IPS-15b (cell line): Measurements from ENCODE around the gene CLEC20A.

Experiments used
- H3K27me3 ChIP-seq: one replicate; pipeline ENCODE4 v1.6.1; 2013; ENCODE audit warnings: low read length; ENCODE audit not compliant: control insufficient read depth, insufficient read depth
- H3K36me3 ChIP-seq: one replicate; pipeline ENCODE4 v1.6.1; 2013; ENCODE audit warnings: low read length; ENCODE audit not compliant: control insufficient read depth, insufficient read depth
- H3K4me1 ChIP-seq: one replicate; pipeline ENCODE4 v1.6.1; 2013; ENCODE audit warnings: mild to moderate bottlenecking, low read length; ENCODE audit not compliant: control insufficient read depth, insufficient read depth
- H3K4me3 ChIP-seq: one replicate; pipeline ENCODE4 v1.5.1; 2013; ENCODE audit warnings: low read depth, low read length
- H3K9ac ChIP-seq: one replicate; pipeline ENCODE4 v1.6.1; 2013; ENCODE audit warnings: low read depth, mild to moderate bottlenecking, low read length
- H3K9me3 ChIP-seq: one replicate; pipeline ENCODE4 v1.6.1; 2013; ENCODE audit warnings: mild to moderate bottlenecking, low read length; ENCODE audit not compliant: control insufficient read depth, insufficient read depth

Gene CLEC20A

DNA sequence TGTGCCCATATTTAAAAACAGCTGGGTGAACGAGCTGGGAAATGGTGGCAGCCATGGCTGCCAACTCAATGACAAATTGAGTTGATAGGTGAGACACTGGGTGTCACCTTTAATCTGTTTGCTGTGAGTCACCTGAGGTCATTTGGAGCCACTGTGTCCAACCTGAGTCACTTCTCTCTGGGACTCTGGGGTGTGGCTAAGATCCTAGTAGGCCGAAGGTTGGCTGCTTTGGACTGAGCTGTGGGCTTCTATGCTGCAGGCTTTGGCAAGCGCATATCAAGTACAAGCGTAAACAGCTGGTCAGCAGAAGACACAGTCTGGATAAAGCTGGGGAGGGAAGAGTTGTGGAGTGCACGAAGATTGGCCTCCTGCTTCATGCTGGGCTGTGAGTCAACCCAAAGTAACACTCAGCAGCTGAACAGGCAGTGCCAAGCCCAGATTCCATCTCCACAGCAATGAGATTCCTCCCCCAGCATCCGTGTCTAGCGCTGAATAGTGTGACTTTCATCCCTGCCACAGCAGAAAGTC lies 40.1 kb upstream of the CLEC20A start:
- Histone ChIP-seq H3K9ac (no peak overlapping the region), H3K4me3 (no peak overlapping the region), H3K4me1 (no peaks in the 10 kb centered on the region), H3K36me3 (no peaks in the 10 kb centered on the region), H3K9me3 (no peaks in the 10 kb centered on the region), H3K27me3 (no peaks in the 10 kb centered on the region)

DNA sequence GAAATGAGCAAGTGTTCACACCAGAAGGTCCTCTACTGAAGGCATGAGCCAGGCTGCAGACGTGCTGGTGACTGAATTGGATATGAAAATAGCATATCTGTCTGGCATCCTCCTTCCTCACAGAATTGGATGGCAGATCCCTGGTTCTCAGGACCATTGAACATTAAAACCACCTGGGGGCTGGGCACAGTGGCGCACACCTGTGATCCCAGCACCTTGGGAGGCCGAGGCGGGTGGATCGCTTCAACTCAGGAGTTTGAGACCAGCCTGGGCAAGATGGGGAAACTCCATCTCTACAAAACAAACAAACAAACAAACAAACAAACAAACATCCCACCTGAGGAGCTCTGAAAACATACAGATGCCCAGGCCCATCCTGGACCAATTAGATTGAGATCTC lies 39.6 kb upstream of the CLEC20A start:
- H3K27me3 ChIP-seq, result no peaks in the 10 kb centered on the region
- H3K36me3 ChIP-seq, result no peaks in the 10 kb centered on the region
- no peaks in the 10 kb centered on the region for H3K4me1 ChIP-seq
- no peak overlapping the region for H3K9ac ChIP-seq
- H3K9me3 ChIP-seq, result no peaks in the 10 kb centered on the region
- no peak overlapping the region for H3K4me3 ChIP-seq

DNA sequence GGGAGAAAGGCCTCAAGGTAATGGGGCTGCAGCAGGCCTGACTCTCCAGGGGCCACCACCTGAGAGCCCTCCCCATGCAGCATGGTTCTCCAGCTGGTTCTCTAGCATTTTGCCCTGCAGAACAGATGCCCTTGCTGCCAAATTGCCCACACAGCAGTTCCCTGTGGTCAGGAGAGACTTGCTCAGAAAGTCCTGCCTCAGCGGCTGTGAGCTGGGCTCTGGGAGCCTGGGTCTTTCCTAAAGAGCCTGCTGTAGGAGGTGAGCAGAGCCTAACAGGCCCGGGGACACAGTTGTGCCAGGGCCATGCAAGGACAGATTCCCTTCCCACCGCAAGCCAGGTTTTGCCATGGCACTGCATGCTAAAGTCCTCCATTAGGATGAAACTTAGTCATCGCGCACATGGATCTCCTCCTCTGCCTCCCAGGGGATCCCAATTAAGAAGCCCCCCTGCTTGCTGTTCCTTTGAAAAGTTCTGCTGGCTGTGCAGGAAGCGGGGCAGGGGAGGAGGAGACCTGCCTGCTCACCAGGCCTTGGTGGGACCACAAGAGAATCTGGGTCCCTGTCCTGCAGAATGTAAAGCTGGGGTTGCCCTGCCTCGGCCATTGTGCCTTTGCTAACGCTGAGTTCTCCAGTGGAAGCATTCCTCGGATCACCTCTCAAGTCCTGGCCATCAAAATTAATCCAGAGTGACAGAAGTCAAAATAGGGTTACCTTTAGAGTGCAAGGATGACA lies 37.5 kb upstream of the CLEC20A start:
- H3K4me3 ChIP-seq, result no peak overlapping the region
- no peaks in the 10 kb centered on the region for H3K9me3 ChIP-seq
- no peaks in the 10 kb centered on the region for H3K27me3 ChIP-seq
- H3K9ac ChIP-seq, result no peak overlapping the region
- no peaks in the 10 kb centered on the region for H3K4me1 ChIP-seq
- H3K36me3 ChIP-seq, result no peaks in the 10 kb centered on the region

DNA sequence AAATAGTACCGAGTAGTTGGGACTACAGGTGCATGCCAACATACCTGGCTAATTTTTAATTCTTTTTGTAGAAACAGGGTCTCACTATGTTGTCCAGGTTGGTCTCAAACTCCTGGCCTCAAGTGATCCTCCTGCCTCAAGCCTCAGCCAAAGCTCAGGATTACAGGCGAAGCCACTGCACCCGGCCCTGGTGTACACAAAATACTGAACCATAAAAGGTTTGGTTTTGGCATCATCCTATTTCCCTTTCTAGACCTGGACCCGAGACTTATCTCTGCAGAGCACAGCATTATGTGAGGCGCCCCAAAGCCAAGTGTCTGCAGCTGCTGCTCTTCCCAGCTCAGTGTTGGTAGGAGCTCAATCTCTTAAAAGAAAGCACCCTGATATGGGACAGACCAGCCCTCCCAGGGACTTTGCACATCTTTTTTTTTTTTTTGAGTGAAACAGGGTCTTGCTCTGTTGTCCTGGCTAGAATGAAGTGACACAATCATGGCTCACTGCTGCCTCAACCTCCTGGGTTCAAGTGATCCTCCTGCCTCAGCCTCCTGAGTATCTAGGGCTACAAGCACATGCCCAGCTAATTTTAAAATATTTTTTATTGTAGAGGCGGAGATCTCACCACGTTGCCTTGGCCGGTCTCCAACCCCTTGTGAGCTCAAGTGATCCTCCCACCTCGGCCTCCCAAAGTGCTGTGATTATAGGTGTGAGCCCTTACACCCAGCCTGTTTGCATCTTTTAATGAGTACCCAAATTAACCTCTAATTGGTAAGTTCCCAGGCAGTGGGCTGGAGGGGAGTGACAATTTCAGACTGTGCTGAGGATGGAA lies 36.6 kb upstream of the CLEC20A start:
- no peaks in the 10 kb centered on the region for H3K36me3 ChIP-seq
- H3K4me3 ChIP-seq, result no peak overlapping the region
- H3K4me1 ChIP-seq, result no peaks in the 10 kb centered on the region
- no peak overlapping the region for H3K9ac ChIP-seq
- no peaks in the 10 kb centered on the region for H3K9me3 ChIP-seq
- H3K27me3 ChIP-seq, result no peaks in the 10 kb centered on the region

DNA sequence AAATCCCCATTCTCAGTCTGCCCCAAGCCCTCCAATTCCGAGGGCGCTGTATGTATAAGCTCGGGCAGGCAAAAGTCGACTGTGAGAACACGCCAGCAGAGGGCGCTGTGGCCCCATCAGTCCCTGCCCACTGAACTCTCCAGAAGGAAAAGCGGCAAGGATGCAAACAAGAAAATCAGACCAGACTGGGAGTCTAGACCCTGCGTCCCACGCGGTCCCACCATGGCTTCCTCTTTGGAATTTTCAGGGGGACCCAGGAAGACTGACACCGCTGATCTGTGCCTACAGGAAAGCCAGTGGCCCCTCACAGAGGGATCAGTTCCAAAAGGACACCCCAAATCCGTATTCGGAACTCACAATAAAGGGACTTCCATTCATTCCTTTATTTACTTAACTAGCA lies 35.6 kb upstream of the CLEC20A start:
- Histone ChIP-seq H3K4me1 (no peaks in the 10 kb centered on the region), H3K27me3 (no peaks in the 10 kb centered on the region), H3K36me3 (no peaks in the 10 kb centered on the region), H3K9ac (no peak overlapping the region), H3K4me3 (no peak overlapping the region), H3K9me3 (no peaks in the 10 kb centered on the region)

DNA sequence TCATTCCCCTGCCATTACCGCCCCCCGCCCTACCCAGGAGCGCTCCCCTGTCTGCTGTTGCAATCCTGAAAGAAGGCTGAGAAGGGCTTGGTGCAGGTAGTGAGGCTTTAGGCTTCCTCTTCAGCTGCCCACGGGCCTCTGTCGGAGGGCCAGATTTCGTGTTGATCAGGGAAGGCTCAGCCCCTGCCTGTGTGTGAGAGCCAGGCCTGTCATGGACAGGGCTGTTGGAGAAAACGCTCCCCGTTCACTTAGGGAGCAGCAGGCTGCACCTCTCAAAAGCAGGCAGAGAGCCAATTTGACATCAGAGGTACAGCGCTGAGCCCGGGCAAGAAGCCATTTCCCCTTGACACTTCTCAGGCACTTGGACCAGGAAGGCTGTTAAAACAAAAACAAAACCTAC lies 35.1 kb upstream of the CLEC20A start:
- Histone ChIP-seq H3K36me3 (no peaks in the 10 kb centered on the region), H3K27me3 (no peaks in the 10 kb centered on the region), H3K9ac (no peak overlapping the region), H3K4me3 (no peak overlapping the region), H3K4me1 (no peaks in the 10 kb centered on the region), H3K9me3 (no peaks in the 10 kb centered on the region)

DNA sequence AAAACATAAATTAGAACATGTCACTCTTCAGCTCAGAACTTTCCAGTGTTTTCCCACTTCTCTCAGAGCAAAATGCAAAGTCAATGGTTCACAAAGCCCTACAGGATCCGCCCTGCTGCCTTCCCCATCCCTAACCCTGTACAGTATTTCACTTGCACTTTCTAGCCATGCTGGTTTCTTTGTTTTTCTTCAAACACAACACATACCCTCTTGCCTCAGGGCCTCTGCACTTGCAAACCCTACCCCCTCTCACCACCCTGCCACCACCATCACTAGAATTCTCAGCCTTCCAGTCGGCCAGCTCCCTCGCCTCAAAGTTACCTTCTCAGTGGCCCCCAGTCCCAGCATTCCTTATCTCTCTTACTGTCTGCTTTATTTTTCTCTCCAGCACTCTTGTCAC lies 33.7 kb upstream of the CLEC20A start:
- Histone ChIP-seq H3K4me1 (no peaks in the 10 kb centered on the region), H3K36me3 (no peaks in the 10 kb centered on the region), H3K27me3 (no peaks in the 10 kb centered on the region), H3K4me3 (no peak overlapping the region), H3K9me3 (no peaks in the 10 kb centered on the region), H3K9ac (no peak overlapping the region)

DNA sequence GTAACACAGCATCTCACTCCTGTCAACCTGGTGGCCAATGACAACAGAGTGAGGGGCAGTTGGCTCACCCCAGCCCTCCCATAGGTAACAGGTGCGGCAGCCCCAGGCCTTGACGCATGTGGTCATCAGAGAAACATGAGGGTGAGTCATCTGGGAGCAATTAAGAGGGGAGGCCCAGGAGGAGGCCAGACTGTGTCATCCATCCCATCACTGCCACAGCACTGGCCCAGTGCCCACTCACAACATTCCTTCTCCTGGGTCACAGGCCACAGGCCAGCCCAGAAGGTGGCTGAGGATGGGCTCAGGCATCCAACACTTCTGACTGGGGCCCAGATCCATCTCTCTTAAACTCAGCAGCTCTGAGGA lies 33.3 kb upstream of the CLEC20A start:
- Histone ChIP-seq H3K36me3 (no peaks in the 10 kb centered on the region), H3K4me1 (no peaks in the 10 kb centered on the region), H3K4me3 (no peak overlapping the region), H3K27me3 (no peaks in the 10 kb centered on the region), H3K9me3 (no peaks in the 10 kb centered on the region), H3K9ac (no peak overlapping the region)

DNA sequence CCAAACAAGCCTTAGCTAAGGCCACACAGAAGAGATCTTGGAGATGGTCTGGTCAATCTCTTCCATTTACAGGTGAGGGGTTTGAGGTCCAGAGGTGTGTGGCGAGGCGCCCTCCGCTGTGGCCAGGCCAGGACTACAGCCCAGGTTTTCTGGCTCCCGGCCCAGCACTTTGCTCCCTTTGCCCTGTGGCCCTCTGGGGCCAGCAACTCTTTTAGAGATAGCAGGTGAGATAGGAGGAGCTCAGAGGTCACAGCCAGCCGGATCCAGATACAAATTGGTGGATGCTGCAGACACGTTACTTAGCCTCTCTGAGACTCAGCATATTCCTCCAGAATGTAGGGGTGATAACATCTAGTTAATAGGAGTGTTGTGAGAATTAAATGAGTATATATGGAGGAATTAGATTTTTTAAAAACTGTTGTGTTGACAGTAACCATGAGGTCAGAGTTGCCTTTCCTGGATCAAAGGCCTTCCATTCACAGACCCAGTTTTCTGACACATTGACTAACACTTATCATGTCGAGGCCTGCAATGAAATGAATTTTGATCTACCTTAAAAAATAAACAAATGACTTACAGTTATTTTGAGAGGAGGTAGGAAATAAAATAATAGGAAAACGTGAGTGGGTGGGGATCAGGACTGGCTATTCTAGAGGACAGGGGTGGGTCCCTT lies 32.7 kb upstream of the CLEC20A start:
- no peaks in the 10 kb centered on the region for H3K4me1 ChIP-seq
- H3K9me3 ChIP-seq, result no peaks in the 10 kb centered on the region
- H3K36me3 ChIP-seq, result no peaks in the 10 kb centered on the region
- H3K27me3 ChIP-seq, result no peaks in the 10 kb centered on the region
- no peak overlapping the region for H3K4me3 ChIP-seq
- H3K9ac ChIP-seq, result no peak overlapping the region

DNA sequence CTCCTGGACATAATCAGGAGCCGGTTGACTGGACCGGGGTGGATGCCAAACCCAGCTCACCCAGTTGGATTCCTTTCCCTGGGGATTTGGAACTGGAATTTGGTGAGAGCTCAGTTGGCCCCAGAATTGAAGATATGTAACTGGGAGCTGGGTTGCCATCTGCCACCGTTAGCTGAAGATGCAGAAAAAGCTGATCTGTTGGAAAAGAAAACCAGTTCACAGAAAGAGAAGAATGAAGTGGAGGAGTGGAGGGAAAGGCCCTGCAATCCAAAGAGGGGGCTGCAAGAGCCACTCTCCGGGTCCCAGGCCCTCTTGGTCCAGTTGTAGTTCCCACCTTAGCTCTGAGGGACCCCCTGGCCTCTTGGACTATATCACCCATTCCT lies 32.2 kb upstream of the CLEC20A start:
- Histone ChIP-seq H3K9ac (no peak overlapping the region), H3K4me1 (no peaks in the 10 kb centered on the region), H3K4me3 (no peak overlapping the region), H3K9me3 (no peaks in the 10 kb centered on the region), H3K36me3 (no peaks in the 10 kb centered on the region), H3K27me3 (no peaks in the 10 kb centered on the region)

DNA sequence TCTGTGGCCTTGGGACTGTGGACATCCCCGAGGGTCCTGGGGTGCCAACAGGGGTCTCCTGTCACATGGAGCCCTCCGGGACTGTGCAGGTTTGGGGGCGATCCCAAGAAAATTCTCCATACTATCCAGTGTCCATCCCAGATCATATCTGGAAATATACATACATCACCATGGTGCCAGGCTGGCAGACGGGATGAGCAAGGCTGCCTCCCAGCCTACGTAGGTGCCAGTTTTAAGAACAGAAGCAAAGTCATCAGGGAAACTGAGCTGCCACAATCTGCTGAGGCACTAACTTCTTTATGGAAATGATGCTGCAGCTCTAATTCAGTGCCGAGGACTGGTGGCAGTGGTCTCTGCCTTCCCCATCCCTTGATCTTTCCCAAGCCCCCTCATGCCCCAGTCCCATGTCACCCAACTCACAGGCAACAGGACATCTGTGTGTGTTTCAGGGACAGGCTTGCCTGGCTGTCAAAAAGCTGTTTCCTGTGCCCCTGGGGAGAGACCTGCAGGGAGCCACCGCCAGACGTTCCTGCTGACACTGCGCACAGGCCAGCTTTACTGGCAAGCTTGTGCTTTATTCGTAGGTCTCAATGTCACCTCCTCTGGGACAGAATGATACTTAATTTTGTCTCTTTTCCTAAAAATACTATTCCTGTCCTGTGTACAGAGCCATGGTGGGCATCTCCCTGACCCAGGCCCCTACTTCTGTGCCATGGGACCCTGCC lies 31.6 kb upstream of the CLEC20A start:
- H3K4me3 ChIP-seq, result no peak overlapping the region
- H3K27me3 ChIP-seq, result no peaks in the 10 kb centered on the region
- no peaks in the 10 kb centered on the region for H3K9me3 ChIP-seq
- H3K4me1 ChIP-seq, result no peaks in the 10 kb centered on the region
- H3K9ac ChIP-seq, result no peak overlapping the region
- H3K36me3 ChIP-seq, result no peaks in the 10 kb centered on the region
